ENCODE results near the gene CDK11A.
"Not testable (repeated sequence)": the region's sequence is repeated elsewhere in the genome, so short reads cannot be mapped to it uniquely, and the experiment has no call there.

Gene CDK11A

GRCh38 chr1:1683104-1683905 is 40.9 kb downstream of the CDK11A start:
- no peak for DNase-seq

GRCh38 chr1:1680912-1681273 is 43.3 kb downstream of the CDK11A start:
- DNase-seq: no peak

GRCh38 chr1:1680031-1680911 is 43.9 kb downstream of the CDK11A start:
- DNase-seq: no peak

GRCh38 chr1:1678581-1679380 is 45.4 kb downstream of the CDK11A start:
- DNase-seq: peak; percentile 21

GRCh38 chr1:1677718-1678580 is 46.2 kb downstream of the CDK11A start:
- DNase-seq: peak; percentile 34

- DNase-seq: not testable (repeated sequence)
Observed at GRCh38 chr1:1676087-1676486, 48.1 kb downstream of the CDK11A start.

GRCh38 chr1:1675218-1675617 is 48.9 kb downstream of the CDK11A start:
- DNase-seq: not testable (repeated sequence)

GRCh38 chr1:1674806-1675205 is 49.4 kb downstream of the CDK11A start:
- not testable (repeated sequence) for DNase-seq

- no peak for DNase-seq
Observed at GRCh38 chr1:1672181-1672965, 51.8 kb downstream of the CDK11A start.

- no peak for DNase-seq
Observed at GRCh38 chr1:1671365-1672119, 52.6 kb downstream of the CDK11A start.

GRCh38 chr1:1670866-1671265 is 53.3 kb downstream of the CDK11A start:
- DNase-seq: no peak

GRCh38 chr1:1669468-1670440 is 54.4 kb downstream of the CDK11A start:
- no peak for DNase-seq

- no peak for DNase-seq
Observed at GRCh38 chr1:1666526-1666925, 57.6 kb downstream of the CDK11A start.

- DNase-seq: peak; percentile 27
Observed at GRCh38 chr1:1665815-1666251, 58.3 kb downstream of the CDK11A start.

GRCh38 chr1:1664941-1665814 is 59.0 kb downstream of the CDK11A start:
- DNase-seq: no peak

- DNase-seq: not testable (repeated sequence)
Observed at GRCh38 chr1:1664318-1664717, 59.8 kb downstream of the CDK11A start.

- DNase-seq: not testable (repeated sequence)
Observed at GRCh38 chr1:1662830-1663560, 61.2 kb downstream of the CDK11A start.

All from T-helper 9 cell (primary cell).